Measurements from ENCODE around the gene ERBIN. TPM values are rescaled to one million over a fixed set of nuclear protein-coding genes. Genes with fewer than 3 reads are reported as not detected.
A peak's percentile ranks its signal among the peaks of the same experiment; 100 is the strongest.
"Not testable (repeated sequence)": the region's sequence is repeated elsewhere in the genome, so short reads cannot be mapped to it uniquely, and the experiment has no call there.

The ERBIN gene
- total RNA-seq, 1 donor from 2014 or later: 84.6 TPM

- no peak for TF ChIP-seq CTCF (IDR thresholded peaks at IDR 0.05; ENCODE audit: unreplicated experiment)
- no peak for DNase-seq (ENCODE audit: low spot score, unreplicated experiment)
- Mint-ChIP-seq H3K9me3 (ENCODE audit: low read depth) (no peaks in the 10 kb centered on the region), H3K27ac (no peak overlapping the region), H3K36me3 (ENCODE audit: insufficient read depth) (no peaks in the 10 kb centered on the region), H3K4me3 (ENCODE audit: low read depth) (no peak overlapping the region), H3K4me1 (ENCODE audit: low read depth) (no peaks in the 10 kb centered on the region), H3K27me3 (no peaks in the 10 kb centered on the region)
Observed at GRCh38 chr5:65907135-65907534, 19.2 kb upstream of the ERBIN start.

DNA sequence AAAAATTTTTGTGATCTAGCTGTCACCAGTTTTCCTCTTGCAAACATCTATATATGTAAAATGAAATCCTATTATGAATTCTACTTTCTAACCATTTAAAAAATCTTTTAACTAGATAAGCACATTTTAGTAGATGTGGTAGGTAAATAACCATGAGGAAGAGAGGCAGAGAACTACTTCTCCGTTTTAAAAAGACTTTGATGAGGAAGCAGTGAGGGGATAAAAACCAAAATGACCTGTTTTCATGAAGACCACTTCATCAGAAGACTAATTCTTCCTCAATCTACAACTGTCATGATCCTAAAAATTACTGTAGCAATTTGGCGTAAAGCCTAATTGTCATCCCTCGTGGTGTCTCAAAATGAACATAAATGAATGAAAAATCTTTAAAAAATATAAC, 15.7 kb upstream of the ERBIN start:
- H3K9me3 Mint-ChIP-seq (ENCODE audit: low read depth): no peaks in the 10 kb centered on the region

DNA sequence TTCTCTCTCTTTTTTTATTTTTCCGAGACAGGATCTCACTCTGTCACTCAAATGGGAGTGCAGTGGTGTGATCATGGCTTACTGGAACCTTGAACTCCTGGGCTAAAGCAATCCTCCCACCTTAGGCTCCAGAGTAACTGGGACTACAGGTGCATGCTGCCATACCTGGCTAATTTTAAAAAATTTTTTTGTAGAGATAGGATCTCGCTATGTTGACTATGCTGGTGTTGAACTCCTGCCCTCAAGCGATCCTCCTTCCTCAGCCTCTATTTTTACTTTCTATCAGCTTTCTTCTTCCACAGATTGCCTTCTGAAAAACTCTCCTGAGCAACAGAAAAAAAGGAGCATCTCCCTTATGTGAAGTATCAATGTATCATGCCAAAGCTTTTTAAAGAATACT, 14.1 kb upstream of the ERBIN start:
- Mint-ChIP-seq H3K27me3 (no peaks in the 10 kb centered on the region), H3K4me1 (ENCODE audit: low read depth) (peaks cover 17% of the 10 kb centered on the region), H3K9me3 (ENCODE audit: low read depth) (no peaks in the 10 kb centered on the region), H3K27ac (no peak overlapping the region), H3K36me3 (ENCODE audit: insufficient read depth) (no peaks in the 10 kb centered on the region), H3K4me3 (ENCODE audit: low read depth) (no peak overlapping the region)
- no peak for DNase-seq (ENCODE audit: low spot score, unreplicated experiment)
- no peak for TF ChIP-seq CTCF (IDR thresholded peaks at IDR 0.05; ENCODE audit: unreplicated experiment)

More for the DNA sequence above, 15.7 kb upstream of the ERBIN start:
- Mint-ChIP-seq H3K27me3 (no peaks in the 10 kb centered on the region), H3K4me3 (ENCODE audit: low read depth) (no peak overlapping the region), H3K4me1 (ENCODE audit: low read depth) (peaks cover 17% of the 10 kb centered on the region), H3K27ac (no peak overlapping the region), H3K36me3 (ENCODE audit: insufficient read depth) (no peaks in the 10 kb centered on the region)
- TF ChIP-seq CTCF (IDR thresholded peaks at IDR 0.05; ENCODE audit: unreplicated experiment): no peak
- no peak for DNase-seq (ENCODE audit: low spot score, unreplicated experiment)

DNA sequence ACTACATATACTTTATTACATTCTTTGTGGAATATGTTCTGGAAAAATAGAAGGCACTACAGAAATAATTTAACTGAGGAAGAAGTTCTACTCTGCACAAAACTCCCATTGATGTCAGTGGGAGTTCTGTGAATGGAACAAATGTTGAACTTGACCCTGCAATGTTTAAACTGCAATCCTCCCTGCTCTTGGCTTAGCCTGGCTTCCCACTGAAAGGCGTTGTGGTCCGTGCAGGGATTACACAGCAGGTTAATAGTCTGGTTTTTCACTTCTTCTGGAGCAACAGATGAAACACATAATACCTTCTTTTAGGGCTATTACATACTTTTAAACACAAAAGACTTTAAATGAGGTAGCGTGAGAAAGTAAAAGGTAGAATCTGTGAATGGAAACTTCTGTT, 12.9 kb upstream of the ERBIN start:
- Mint-ChIP-seq H3K4me3 (ENCODE audit: low read depth) (no peak overlapping the region), H3K27ac (peak overlapping the region; percentile 48), H3K27me3 (no peaks in the 10 kb centered on the region), H3K36me3 (ENCODE audit: insufficient read depth) (no peaks in the 10 kb centered on the region), H3K9me3 (ENCODE audit: low read depth) (no peaks in the 10 kb centered on the region), H3K4me1 (ENCODE audit: low read depth) (peaks cover 17% of the 10 kb centered on the region)
- TF ChIP-seq CTCF (IDR thresholded peaks at IDR 0.05; ENCODE audit: unreplicated experiment): peak; percentile 9
- DNase-seq (ENCODE audit: low spot score, unreplicated experiment): no peak

GRCh38 chr5:65914641-65915196, 11.7 kb upstream of the ERBIN start:
- Mint-ChIP-seq H3K4me3 (ENCODE audit: low read depth) (peak overlapping the region; percentile 20), H3K4me1 (ENCODE audit: low read depth) (peaks cover 17% of the 10 kb centered on the region), H3K27ac (peak overlapping the region; percentile 54), H3K27me3 (no peaks in the 10 kb centered on the region), H3K36me3 (ENCODE audit: insufficient read depth) (no peaks in the 10 kb centered on the region), H3K9me3 (ENCODE audit: low read depth) (no peaks in the 10 kb centered on the region)
- no peak for TF ChIP-seq CTCF (IDR thresholded peaks at IDR 0.05; ENCODE audit: unreplicated experiment)
- no peak for DNase-seq (ENCODE audit: low spot score, unreplicated experiment)

DNA sequence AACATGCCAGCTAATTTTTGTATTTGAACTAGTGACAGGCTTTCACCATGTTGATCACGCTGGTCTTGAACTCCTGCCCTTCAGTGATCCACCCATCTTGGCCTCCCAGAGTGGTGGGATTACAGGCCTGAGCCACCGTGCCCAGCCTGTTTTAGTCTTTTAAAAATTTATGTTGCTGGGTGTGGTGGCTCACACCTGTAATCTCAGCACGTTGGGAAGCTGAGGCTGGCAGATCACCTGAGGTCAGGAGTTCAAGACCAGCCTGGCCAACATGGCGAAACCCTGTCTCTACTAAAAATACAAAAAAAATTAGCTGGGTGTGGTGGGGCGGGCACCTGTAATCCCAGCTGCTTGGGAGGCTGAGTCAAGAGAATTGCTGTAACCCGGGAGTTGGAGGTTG, 10.7 kb upstream of the ERBIN start:
- peaks cover 17% of the 10 kb centered on the region for H3K4me1 Mint-ChIP-seq (ENCODE audit: low read depth)
- not testable (repeated sequence) for DNase-seq (ENCODE audit: low spot score, unreplicated experiment); H3K27ac Mint-ChIP-seq; H3K9me3 Mint-ChIP-seq (ENCODE audit: low read depth); H3K27me3 Mint-ChIP-seq; H3K36me3 Mint-ChIP-seq (ENCODE audit: insufficient read depth); H3K4me3 Mint-ChIP-seq (ENCODE audit: low read depth)

Measured in progenitor cell of endocrine pancreas (in vitro differentiated cells).